ENCODE measurements around the gene CD79A.
"Not testable (repeated sequence)": the region's sequence is repeated elsewhere in the genome, so short reads cannot be mapped to it uniquely, and the experiment has no call there.

CD79A gene

GRCh38 chr19:41863209-41863931 lies 13.7 kb upstream of the CD79A start:
- DNase-seq: no peak

- no peak for DNase-seq
These were observed 12.7 kb upstream of the CD79A start for GRCh38 chr19:41864374-41864773.

GRCh38 chr19:41866284-41866683 lies 10.8 kb upstream of the CD79A start:
- no peak for DNase-seq

GRCh38 chr19:41868120-41868988 lies 8.7 kb upstream of the CD79A start:
- DNase-seq: no peak

- DNase-seq: no peak
These were observed 8.1 kb upstream of the CD79A start for GRCh38 chr19:41868989-41869300.

- DNase-seq: no peak
These were observed 7.6 kb upstream of the CD79A start for GRCh38 chr19:41869374-41869955.

GRCh38 chr19:41870401-41870873 lies 6.6 kb upstream of the CD79A start:
- DNase-seq: no peak

GRCh38 chr19:41871573-41872383 lies 5.3 kb upstream of the CD79A start:
- peak; percentile 9 for DNase-seq

GRCh38 chr19:41872384-41872774 lies 4.7 kb upstream of the CD79A start:
- DNase-seq: no peak

GRCh38 chr19:41872775-41873647 lies 4.1 kb upstream of the CD79A start:
- peak; percentile 46 for DNase-seq

- not testable (repeated sequence) for DNase-seq
These were observed 1.1 kb upstream of the CD79A start for GRCh38 chr19:41875973-41876372.

- no peak for DNase-seq
These were observed 1.1 kb downstream of the CD79A start for GRCh38 chr19:41877916-41878905.

GRCh38 chr19:41879080-41879479 lies 2.0 kb downstream of the CD79A start:
- DNase-seq: no peak

- DNase-seq: no peak
These were observed 2.7 kb downstream of the CD79A start for GRCh38 chr19:41879670-41880328.

GRCh38 chr19:41880329-41880708 lies 3.2 kb downstream of the CD79A start:
- no peak for DNase-seq

- peak; percentile 4 for DNase-seq
These were observed 5.7 kb downstream of the CD79A start, which contains the start of gene ARHGEF1 for GRCh38 chr19:41882568-41883462. Gene ARHGEF1 (plus strand): TSS chr19:41883184. CDS start chr19:41888083, 4,899 bp downstream.

GRCh38 chr19:41883463-41883820 lies 6.4 kb downstream of the CD79A start:
- DNase-seq: no peak

- peak; percentile 95 for DNase-seq
These were observed 7.0 kb downstream of the CD79A start for GRCh38 chr19:41883821-41884733.
